Vagina (tissue), 2 donors: ENCODE measurements around the gene PLAA. TPM values are rescaled to one million over a fixed set of nuclear protein-coding genes. Genes with fewer than 3 reads are reported as not detected.

Source experiments
- DNase-seq, 2 donors: peaks; one replicate each; pipeline ENCODE4 v3.0.0-alpha.2; 2017; ENCODE audit errors: extremely low spot score in 2 of 2
- H3K27ac ChIP-seq: fragments of 200-600 bp; sonication (generic); one replicate; pipeline ENCODE4 v1.5.1; 2019
- H3K27me3 ChIP-seq: fragments of 200-600 bp; sonication (generic); one replicate; pipeline ENCODE4 v1.5.1; 2019
- H3K36me3 ChIP-seq, 2 donors: fragments of 200-600 bp; sonication (generic); one replicate each; pipeline ENCODE4 v1.5.1; 2017 to 2019
- H3K4me1 ChIP-seq: fragments of 200-600 bp; sonication (generic); one replicate; pipeline ENCODE4 v1.5.1; 2019
- H3K4me3 ChIP-seq, 2 donors: fragments of 200-600 bp; sonication (generic); 1 replicate in 1 of 2; 2 replicates in 1 of 2; pipeline ENCODE4 v1.5.1; 2016 to 2019
- H3K9me3 ChIP-seq: fragments of 200-600 bp; sonication (generic); one replicate; pipeline ENCODE4 v1.5.1; 2019
- CTCF ChIP-seq, 3 experiments: fragments of 450-650 bp in 2 of 3; fragments of 200-600 bp in 1 of 3; sonication (generic) in 1 of 3; IDR thresholded peaks; one replicate each; pipeline ENCODE4 v1.5.1; 2017 to 2019; ENCODE audit warnings: antibody characterized with exemption in 3 of 3, mild to moderate bottlenecking in 2 of 3, moderate library complexity in 2 of 3
- POLR2A ChIP-seq, 2 donors: fragments of 450-650 bp; IDR thresholded peaks; one replicate each; pipeline ENCODE4 v1.6.1; 2017; ENCODE audit warnings: antibody characterized with exemption in 2 of 2, mild to moderate bottlenecking in 2 of 2, moderate library complexity in 2 of 2
- POLR2AphosphoS5 ChIP-seq, 2 donors: sonication (generic); formaldehyde crosslinking; IDR thresholded peaks; one replicate each; pipeline ENCODE4 v1.9.0; 2017; ENCODE audit warnings: antibody characterized with exemption in 2 of 2, mild to moderate bottlenecking in 2 of 2, low read depth in 1 of 2; ENCODE audit not compliant: insufficient read depth in 1 of 2
- intact Hi-C: fragments of 100-400 bp; cut with DNase I; formaldehyde crosslinking; loops from one replicate; pipeline ENCODE4 v1.15.1; 2023
- total RNA-seq: library from RNA; depleted of rRNA; stranded (reverse); fragments of >200 nt; gene quantifications from one replicate; pipeline ENCODE4 v1.2.3, GENCODE V29; 2016

Gene PLAA
- total RNA-seq, 1 donor from 2014 or later = 28.5 TPM

- DNase-seq = no peak
- Histone ChIP-seq H3K27me3 (no peaks in the 10 kb centered on the region), H3K27ac (no peak overlapping the region), H3K9me3 (no peaks in the 10 kb centered on the region), H3K4me1 (peaks cover 11% of the 10 kb centered on the region), H3K36me3 (peaks cover 0 to 8% of the 10 kb centered on the region in 2 donors), H3K4me3 (no peak overlapping the region)
- intact Hi-C loops = no loop called here
- TF ChIP-seq CTCF (IDR thresholded peaks at IDR 0.05) (no peak), POLR2AphosphoS5 (IDR thresholded peaks at IDR 0.05; ENCODE audit: insufficient read depth in 1 of 2, low read depth in 1 of 2) (no peak), POLR2A (IDR thresholded peaks at IDR 0.05) (no peak)
Observed at GRCh38 chr9:26935847-26936246, 11.2 kb downstream of the PLAA start.

GRCh38 chr9:26928902-26929495 is 18.0 kb downstream of the PLAA start:
- no peak for DNase-seq
- intact Hi-C loops = no loop called here
- TF ChIP-seq POLR2A (IDR thresholded peaks at IDR 0.05) (no peak), CTCF (IDR thresholded peaks at IDR 0.05) (no peak), POLR2AphosphoS5 (IDR thresholded peaks at IDR 0.05; ENCODE audit: insufficient read depth in 1 of 2, low read depth in 1 of 2) (no peak)
- Histone ChIP-seq H3K4me1 (no peaks in the 10 kb centered on the region), H3K27ac (no peak overlapping the region), H3K4me3 (no peak overlapping the region), H3K36me3 (peaks cover 0 to 47% of the 10 kb centered on the region in 2 donors), H3K9me3 (no peaks in the 10 kb centered on the region), H3K27me3 (no peaks in the 10 kb centered on the region)

- no peak for DNase-seq
- no peaks in the 10 kb centered on the region for H3K27me3 ChIP-seq
- TF ChIP-seq POLR2A (IDR thresholded peaks at IDR 0.05) (no peak), CTCF (IDR thresholded peaks at IDR 0.05) (no peak), POLR2AphosphoS5 (IDR thresholded peaks at IDR 0.05; ENCODE audit: insufficient read depth in 1 of 2, low read depth in 1 of 2) (no peak)
- no peaks in the 10 kb centered on the region for H3K9me3 ChIP-seq
- H3K27ac ChIP-seq = no peak overlapping the region
- intact Hi-C loops = no loop called here
- H3K4me1 ChIP-seq = no peaks in the 10 kb centered on the region
- H3K4me3 ChIP-seq = no peak overlapping the region
- peaks cover 0 to 62% of the 10 kb centered on the region in 2 donors for H3K36me3 ChIP-seq
Observed at GRCh38 chr9:26925609-26926008, 21.4 kb downstream of the PLAA start.

GRCh38 chr9:26919698-26920097 is 27.3 kb downstream of the PLAA start:
- H3K4me3 ChIP-seq = no peak overlapping the region
- peaks cover 0 to 69% of the 10 kb centered on the region in 2 donors for H3K36me3 ChIP-seq
- no peaks in the 10 kb centered on the region for H3K27me3 ChIP-seq
- DNase-seq = no peak
- TF ChIP-seq POLR2AphosphoS5 (IDR thresholded peaks at IDR 0.05; ENCODE audit: insufficient read depth in 1 of 2, low read depth in 1 of 2) (no peak), POLR2A (IDR thresholded peaks at IDR 0.05) (no peak), CTCF (IDR thresholded peaks at IDR 0.05) (no peak)
- intact Hi-C loops = no loop called here
- no peaks in the 10 kb centered on the region for H3K4me1 ChIP-seq
- H3K27ac ChIP-seq = no peak overlapping the region
- no peaks in the 10 kb centered on the region for H3K9me3 ChIP-seq

- intact Hi-C loops = no loop called here
- no peak for TF ChIP-seq POLR2AphosphoS5 (IDR thresholded peaks at IDR 0.05; ENCODE audit: insufficient read depth in 1 of 2, low read depth in 1 of 2)
- no peak for TF ChIP-seq POLR2A (IDR thresholded peaks at IDR 0.05)
- no peak for TF ChIP-seq CTCF (IDR thresholded peaks at IDR 0.05)
Observed at GRCh38 chr9:26913138-26913668, 33.8 kb downstream of the PLAA start.

More at GRCh38 chr9:26913138-26913668, 33.8 kb downstream of the PLAA start:
- peaks cover 0 to 38% of the 10 kb centered on the region in 2 donors for H3K36me3 ChIP-seq
- H3K4me1 ChIP-seq = no peaks in the 10 kb centered on the region
- H3K27me3 ChIP-seq = no peaks in the 10 kb centered on the region
- no peak for DNase-seq
- no peaks in the 10 kb centered on the region for H3K9me3 ChIP-seq
- H3K4me3 ChIP-seq = no peak overlapping the region
- no peak overlapping the region for H3K27ac ChIP-seq
